Glutamatergic neuron (in vitro differentiated cells): ENCODE data around the gene MAP3K2. TPM values are rescaled to one million over a fixed set of nuclear protein-coding genes. Genes with fewer than 3 reads are reported as not detected.
"Not testable (repeated sequence)": the region's sequence is repeated elsewhere in the genome, so short reads cannot be mapped to it uniquely, and the experiment has no call there.

Experiments used
- DNase-seq: peaks from one replicate; pipeline ENCODE4 v3.0.0; 2022
- H3K27ac Mint-ChIP-seq: one replicate; pipeline ENCODE4 v1.8.0; 2020; ENCODE audit warnings: mild to moderate bottlenecking, mixed read lengths, inconsistent platforms; ENCODE audit not compliant: unreplicated experiment
- H3K27me3 Mint-ChIP-seq: one replicate; pipeline ENCODE4 v1.8.0; 2020; ENCODE audit warnings: mild to moderate bottlenecking, moderate library complexity, mixed read lengths, inconsistent platforms; ENCODE audit not compliant: unreplicated experiment
- H3K36me3 Mint-ChIP-seq: one replicate; pipeline ENCODE4 v1.8.0; 2020; ENCODE audit warnings: mild to moderate bottlenecking, mixed read lengths, inconsistent platforms; ENCODE audit not compliant: unreplicated experiment
- H3K4me1 Mint-ChIP-seq: one replicate; pipeline ENCODE4 v1.8.0; 2020; ENCODE audit warnings: mild to moderate bottlenecking, low read depth, mixed read lengths, inconsistent platforms; ENCODE audit not compliant: unreplicated experiment
- H3K4me3 Mint-ChIP-seq: one replicate; pipeline ENCODE4 v1.8.0; 2020; ENCODE audit warnings: mild to moderate bottlenecking, mixed read lengths, inconsistent platforms; ENCODE audit not compliant: unreplicated experiment
- H3K9me3 Mint-ChIP-seq: one replicate; pipeline ENCODE4 v1.8.0; 2020; ENCODE audit warnings: mild to moderate bottlenecking, moderate library complexity, mixed read lengths, inconsistent platforms; ENCODE audit not compliant: unreplicated experiment
- CTCF ChIP-seq: fragments of 200-600 bp; sonication (generic); IDR thresholded peaks from one replicate; pipeline ENCODE4 v1.5.0; 2021; ENCODE audit not compliant: partially characterized antibody, unreplicated experiment
- total RNA-seq: library from RNA; stranded (reverse); fragmentation: NEBNext Ultra II Directional; extraction: Animal tissue kit (Norgen Biotek cat#: 25700); gene quantifications from one replicate; pipeline ENCODE4 v1.2.1, GENCODE V29; 2021; ENCODE audit not compliant: unreplicated experiment

Gene MAP3K2
- total RNA-seq, 1 donor from 2014 or later, result 42.7 TPM

DNA sequence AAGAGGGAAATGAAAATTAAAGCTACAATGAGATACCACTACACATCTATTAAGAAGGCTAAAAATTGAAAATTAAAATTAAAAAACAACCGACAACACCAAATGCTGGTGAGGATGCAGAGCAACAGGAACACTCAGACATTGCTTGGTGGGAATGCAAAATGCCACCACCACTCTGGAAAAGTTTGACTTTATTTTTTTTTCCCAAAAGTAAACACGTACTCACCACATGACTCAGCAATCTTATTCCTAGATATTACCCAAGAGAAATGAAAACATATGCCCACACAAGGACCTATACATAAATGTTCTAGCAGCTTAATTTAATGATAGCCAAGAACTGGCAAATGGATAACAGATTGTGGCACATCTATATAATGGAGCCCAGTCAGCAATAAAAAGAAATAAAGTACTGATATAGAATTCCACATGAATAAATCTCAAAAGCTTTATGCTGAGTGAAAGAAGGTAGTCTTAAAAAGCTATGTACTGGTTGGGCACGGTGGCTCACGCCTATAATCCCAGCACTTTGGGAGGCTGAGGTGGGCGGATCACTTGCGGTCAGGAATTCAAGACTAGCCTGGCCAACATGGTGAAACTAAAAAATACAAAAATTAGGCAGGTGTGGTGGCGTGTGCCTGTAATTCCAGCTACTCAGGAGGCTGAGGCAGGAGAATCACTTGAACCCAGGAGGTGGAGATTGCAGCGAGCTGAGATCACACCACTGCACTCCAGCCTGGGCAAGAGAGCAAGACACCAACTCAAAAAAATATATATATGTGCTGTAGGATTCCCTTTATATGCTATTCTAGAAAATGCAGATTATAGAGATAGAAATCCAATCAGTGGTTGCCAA, 26.2 kb upstream of the MAP3K2 start:
- Mint-ChIP-seq H3K4me3 (no peak overlapping the region), H3K27me3 (peaks cover 10% of the 10 kb centered on the region), H3K4me1 (peaks cover 5% of the 10 kb centered on the region), H3K27ac (no peak overlapping the region), H3K9me3 (peaks cover 7% of the 10 kb centered on the region), H3K36me3 (no peaks in the 10 kb centered on the region)
- no peak for DNase-seq
- TF ChIP-seq CTCF, result no peak

DNA sequence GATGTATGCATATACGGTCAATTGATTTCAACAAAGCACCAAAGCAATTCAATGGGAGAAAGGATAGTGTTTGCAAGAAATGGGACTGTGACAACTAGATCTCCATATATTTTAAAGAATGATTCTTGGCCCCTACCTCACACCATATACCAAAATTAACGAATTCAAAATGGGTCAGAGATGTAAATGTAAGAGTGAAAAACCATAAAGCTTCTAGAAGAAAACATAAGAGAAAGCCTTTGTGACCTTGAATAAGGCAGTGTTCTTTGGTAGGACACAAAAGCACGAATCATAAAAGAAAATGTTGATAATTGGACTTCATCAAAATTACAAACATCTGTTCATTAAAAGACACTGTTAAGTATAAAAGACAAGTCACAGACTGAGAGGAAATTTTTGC, 25.4 kb upstream of the MAP3K2 start:
- Mint-ChIP-seq H3K27ac (no peak overlapping the region), H3K36me3 (no peaks in the 10 kb centered on the region), H3K4me1 (peaks cover 5% of the 10 kb centered on the region), H3K4me3 (no peak overlapping the region), H3K9me3 (peaks cover 7% of the 10 kb centered on the region), H3K27me3 (peaks cover 10% of the 10 kb centered on the region)
- TF ChIP-seq CTCF, result no peak
- DNase-seq, result no peak

- Mint-ChIP-seq H3K27me3 (peaks cover 4% of the 10 kb centered on the region), H3K27ac (no peak overlapping the region), H3K4me1 (peaks cover 4% of the 10 kb centered on the region), H3K9me3 (peaks cover 2% of the 10 kb centered on the region), H3K4me3 (no peak overlapping the region), H3K36me3 (no peaks in the 10 kb centered on the region)
- no peak for DNase-seq
- no peak for TF ChIP-seq CTCF
Measured at GRCh38 chr2:127411653-127412369, 24.0 kb upstream of the MAP3K2 start.

GRCh38 chr2:127410871-127411652, 23.3 kb upstream of the MAP3K2 start:
- Mint-ChIP-seq H3K27ac (no peak overlapping the region), H3K4me3 (no peak overlapping the region), H3K4me1 (peaks cover 3% of the 10 kb centered on the region), H3K9me3 (no peaks in the 10 kb centered on the region), H3K27me3 (peaks cover 2% of the 10 kb centered on the region), H3K36me3 (no peaks in the 10 kb centered on the region)
- no peak for DNase-seq
- TF ChIP-seq CTCF, result no peak

GRCh38 chr2:127409716-127410115, 21.9 kb upstream of the MAP3K2 start:
- H3K4me1 Mint-ChIP-seq, result not testable (repeated sequence)

More at GRCh38 chr2:127409716-127410115, 21.9 kb upstream of the MAP3K2 start:
- not testable (repeated sequence) for H3K27ac Mint-ChIP-seq, DNase-seq, H3K36me3 Mint-ChIP-seq, H3K9me3 Mint-ChIP-seq, H3K4me3 Mint-ChIP-seq, H3K27me3 Mint-ChIP-seq
